Colonic mucosa (tissue), 4 donors: ENCODE results near the gene DBNDD1. TPM values are rescaled to one million over a fixed set of nuclear protein-coding genes. Genes with fewer than 3 reads are reported as not detected.

Experiments
- DNase-seq: peaks from one replicate; pipeline ENCODE4 v3.0.0-alpha.2; 2020
- H3K27ac ChIP-seq: fragments of 200-600 bp; one replicate; pipeline ENCODE4 v1.8.0; 2021
- H3K27me3 ChIP-seq: fragments of 200-600 bp; one replicate; pipeline ENCODE4 v1.8.0; 2021
- H3K36me3 ChIP-seq: fragments of 200-600 bp; one replicate; pipeline ENCODE4 v1.8.0; 2021
- H3K4me1 ChIP-seq: fragments of 200-600 bp; one replicate; pipeline ENCODE4 v1.8.0; 2021; ENCODE audit warnings: mild to moderate bottlenecking
- H3K4me3 ChIP-seq: fragments of 200-600 bp; one replicate; pipeline ENCODE4 v1.8.0; 2021
- H3K9ac ChIP-seq, 2 donors: one replicate each; pipeline ENCODE4 v1.7.0; 2013; ENCODE audit warnings: control low read depth in 2 of 2, low read depth in 2 of 2, low read length in 2 of 2
- H3K9me3 ChIP-seq: fragments of 200-600 bp; one replicate; pipeline ENCODE4 v1.8.0; 2021
- intact Hi-C: fragments of 100-400 bp; cut with DNase I; formaldehyde crosslinking; loops from one replicate; pipeline ENCODE4 v1.14.1; 2022
- total RNA-seq, 2 donors: library from RNA; stranded (reverse); fragmentation: NEBNext Ultra II Directional in 1 of 2; extraction: Animal tissue kit (Norgen Biotek cat#: 25700) in 1 of 2; gene quantifications; one replicate each; pipeline ENCODE4 v1.2.1, GENCODE V29; 2021
- TF ChIP-seq, protein P1 (sequence below): fragments of 200-600 bp; IDR thresholded peaks from one replicate; pipeline ENCODE4 v1.8.0; 2022; ENCODE audit warnings: antibody characterized with exemption, mild to moderate bottlenecking
- donor health status: healthy.
- donor health status: DM: no; HTN: no; CAD: no.
- donor health status: DM: no; HTN: no; CAD: no.

The DBNDD1 gene
- total RNA-seq, 2 donors from 2014 or later = 2.2 to 5.5 TPM

DNA sequence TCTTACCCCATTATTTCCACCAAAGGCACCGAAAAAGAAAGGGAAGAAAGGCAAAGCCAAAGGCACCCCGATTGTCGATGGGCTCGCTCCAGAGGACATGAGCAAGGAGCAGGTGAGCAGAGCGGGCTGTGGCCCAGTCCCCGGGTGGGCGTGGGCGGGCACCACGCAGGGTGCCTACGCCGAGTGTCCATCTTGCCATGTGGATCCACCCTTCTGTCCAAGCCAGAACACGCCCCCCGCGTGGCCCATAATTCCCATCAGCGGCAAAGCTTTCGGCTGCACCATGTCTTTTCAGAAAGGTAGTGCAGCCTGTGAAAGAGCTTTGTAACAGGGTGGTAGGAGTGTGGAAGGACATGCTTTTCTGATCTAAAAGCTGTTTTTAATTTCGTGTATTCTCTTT lies 8.4 kb upstream of the DBNDD1 start:
- Histone ChIP-seq H3K27ac (no peak overlapping the region), H3K9me3 (no peaks in the 10 kb centered on the region), H3K4me3 (no peak overlapping the region), H3K36me3 (no peaks in the 10 kb centered on the region), H3K9ac (no peak overlapping the region), H3K4me1 (no peaks in the 10 kb centered on the region), H3K27me3 (no peaks in the 10 kb centered on the region)
- no peak for DNase-seq
- TF ChIP-seq, protein P1, sequence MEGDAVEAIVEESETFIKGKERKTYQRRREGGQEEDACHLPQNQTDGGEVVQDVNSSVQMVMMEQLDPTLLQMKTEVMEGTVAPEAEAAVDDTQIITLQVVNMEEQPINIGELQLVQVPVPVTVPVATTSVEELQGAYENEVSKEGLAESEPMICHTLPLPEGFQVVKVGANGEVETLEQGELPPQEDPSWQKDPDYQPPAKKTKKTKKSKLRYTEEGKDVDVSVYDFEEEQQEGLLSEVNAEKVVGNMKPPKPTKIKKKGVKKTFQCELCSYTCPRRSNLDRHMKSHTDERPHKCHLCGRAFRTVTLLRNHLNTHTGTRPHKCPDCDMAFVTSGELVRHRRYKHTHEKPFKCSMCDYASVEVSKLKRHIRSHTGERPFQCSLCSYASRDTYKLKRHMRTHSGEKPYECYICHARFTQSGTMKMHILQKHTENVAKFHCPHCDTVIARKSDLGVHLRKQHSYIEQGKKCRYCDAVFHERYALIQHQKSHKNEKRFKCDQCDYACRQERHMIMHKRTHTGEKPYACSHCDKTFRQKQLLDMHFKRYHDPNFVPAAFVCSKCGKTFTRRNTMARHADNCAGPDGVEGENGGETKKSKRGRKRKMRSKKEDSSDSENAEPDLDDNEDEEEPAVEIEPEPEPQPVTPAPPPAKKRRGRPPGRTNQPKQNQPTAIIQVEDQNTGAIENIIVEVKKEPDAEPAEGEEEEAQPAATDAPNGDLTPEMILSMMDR = no peak
- intact Hi-C loops = no loop called here

DNA sequence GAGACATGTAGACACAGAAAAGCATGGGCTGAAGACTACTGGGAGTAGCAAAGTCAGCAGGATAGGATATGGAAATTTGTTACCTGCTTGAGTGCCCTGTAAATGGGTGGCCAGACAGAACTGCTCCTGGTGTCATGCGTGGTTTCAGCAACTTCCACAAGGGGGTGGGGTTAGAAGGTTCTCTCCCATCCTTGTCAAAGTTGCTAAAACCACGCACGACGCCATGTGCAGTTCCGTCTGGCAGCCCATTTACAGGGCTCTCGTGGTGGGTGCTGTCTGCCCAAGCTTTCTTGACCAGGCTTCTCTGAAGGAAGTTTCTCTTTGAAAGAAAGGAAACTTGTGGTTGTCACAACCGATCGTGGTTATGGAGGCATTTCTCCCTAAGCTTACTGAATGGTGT lies 6.9 kb upstream of the DBNDD1 start:
- H3K4me3 ChIP-seq = no peak overlapping the region
- H3K36me3 ChIP-seq = no peaks in the 10 kb centered on the region
- H3K4me1 ChIP-seq = peaks cover 3% of the 10 kb centered on the region
- H3K27ac ChIP-seq = no peak overlapping the region
- H3K9me3 ChIP-seq = no peaks in the 10 kb centered on the region
- no peak overlapping the region for H3K9ac ChIP-seq
- intact Hi-C loops = no loop called here
- TF ChIP-seq, protein P1 = no peak
- DNase-seq = no peak
- H3K27me3 ChIP-seq = no peaks in the 10 kb centered on the region

DNA sequence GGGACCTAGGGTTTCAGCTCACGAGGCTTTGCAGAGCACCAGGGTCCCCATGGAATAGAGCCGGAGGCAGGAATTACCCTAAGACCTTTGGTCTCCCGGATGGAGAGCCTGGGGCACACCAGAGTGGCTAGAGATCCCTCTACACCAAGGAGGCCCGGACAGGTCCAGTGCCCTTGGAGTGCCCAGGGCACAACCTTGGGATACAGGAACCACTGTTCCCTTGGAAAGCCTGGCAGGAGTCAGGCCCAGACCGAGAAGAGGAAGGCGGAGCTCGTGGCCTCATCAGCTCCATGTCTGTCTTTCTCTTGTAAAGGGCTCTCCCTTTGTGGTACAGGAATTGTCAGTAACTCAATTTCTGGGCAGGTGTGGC lies 3.8 kb upstream of the DBNDD1 start:
- peaks cover 3% of the 10 kb centered on the region for H3K4me1 ChIP-seq
- no peaks in the 10 kb centered on the region for H3K36me3 ChIP-seq
- TF ChIP-seq, protein P1 = no peak
- DNase-seq = no peak
- H3K27me3 ChIP-seq = no peaks in the 10 kb centered on the region
- H3K27ac ChIP-seq = no peak overlapping the region
- H3K4me3 ChIP-seq = peak overlapping the region; percentile 85
- no peaks in the 10 kb centered on the region for H3K9me3 ChIP-seq
- intact Hi-C loops = no loop called here
- peak overlapping the region; percentile 72 to 78 for H3K9ac ChIP-seq

DNA sequence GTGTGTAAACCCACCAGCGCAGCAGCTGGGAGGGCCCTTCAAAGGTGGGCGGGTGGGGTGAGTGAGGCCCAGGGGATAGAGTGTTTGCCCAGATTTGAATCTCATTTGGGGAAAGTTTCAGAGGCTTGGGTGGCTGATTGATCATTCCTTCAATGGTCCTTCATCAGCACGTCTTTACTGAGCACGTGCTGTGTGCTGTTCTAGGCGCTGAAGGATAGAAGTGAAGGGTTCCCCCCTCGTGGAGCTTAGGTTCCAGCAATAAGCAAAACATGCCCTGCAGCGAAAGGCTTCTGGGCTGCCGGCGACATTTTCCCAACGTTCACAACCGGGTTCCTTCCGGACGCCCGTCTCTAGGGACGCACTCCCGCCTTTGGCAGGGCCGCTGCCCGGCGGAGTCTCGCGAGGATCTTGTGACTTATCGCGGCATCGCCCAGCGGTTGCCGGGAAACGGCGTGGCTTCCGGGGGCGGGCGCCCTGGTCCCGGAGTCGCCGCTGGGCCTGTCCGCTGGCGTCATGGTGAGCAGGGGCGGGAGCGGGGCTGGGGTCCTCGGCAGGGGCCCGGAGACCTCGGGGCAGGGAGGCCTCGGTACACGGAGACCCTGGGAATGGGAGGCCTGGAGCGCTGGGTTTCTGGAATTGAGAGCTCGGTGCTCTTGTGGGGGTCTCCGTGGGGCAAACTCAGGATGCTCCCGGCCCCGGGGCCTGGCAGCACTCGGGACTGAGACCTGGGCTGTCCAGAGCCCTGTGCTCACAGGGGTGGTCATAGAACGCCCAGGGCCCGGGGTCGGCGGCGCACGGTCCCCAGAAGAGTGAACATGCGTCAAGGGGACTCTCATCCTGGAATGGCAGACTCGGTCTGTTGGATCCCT lies 3.2 kb upstream of the DBNDD1 start:
- Histone ChIP-seq H3K36me3 (no peaks in the 10 kb centered on the region), H3K4me1 (peaks cover 3% of the 10 kb centered on the region), H3K27me3 (no peaks in the 10 kb centered on the region), H3K9ac (peak overlapping the region; percentile 72 to 78), H3K9me3 (no peaks in the 10 kb centered on the region), H3K27ac (peak overlapping the region; percentile 13), H3K4me3 (peak overlapping the region; percentile 85)
- TF ChIP-seq, protein P1 = no peak
- DNase-seq = peak; percentile 95
- intact Hi-C loops = no loop called here

DNA sequence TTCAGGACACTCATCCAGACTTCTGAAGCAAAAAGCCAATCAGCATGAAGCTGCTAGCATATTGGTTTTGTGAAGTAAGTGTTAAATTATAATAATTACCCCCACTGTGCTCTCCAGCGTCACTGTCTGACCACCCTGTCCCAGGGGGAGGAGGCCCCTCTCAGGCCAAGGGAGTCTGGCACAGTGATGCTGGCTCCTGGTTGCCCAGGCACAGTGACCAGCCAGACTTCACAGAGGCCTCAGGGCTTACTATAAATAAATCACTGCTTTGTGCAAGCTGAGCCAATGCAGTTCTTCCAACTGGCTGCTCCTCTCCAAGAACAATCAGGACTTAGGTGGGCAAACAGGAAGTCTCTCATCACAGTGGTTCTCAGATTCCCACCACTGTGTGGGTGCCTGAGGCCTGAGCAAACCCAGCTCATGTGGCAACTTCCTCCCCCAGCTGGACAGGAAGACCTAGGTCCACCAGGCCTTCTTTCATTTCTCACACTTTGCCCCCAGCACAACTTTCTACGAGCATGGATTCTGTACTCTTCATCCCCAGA lies 1.7 kb upstream of the DBNDD1 start:
- no peaks in the 10 kb centered on the region for H3K36me3 ChIP-seq
- peaks cover 3% of the 10 kb centered on the region for H3K4me1 ChIP-seq
- TF ChIP-seq, protein P1 = no peak
- H3K27ac ChIP-seq = no peak overlapping the region
- H3K4me3 ChIP-seq = no peak overlapping the region
- no peaks in the 10 kb centered on the region for H3K27me3 ChIP-seq
- no peak for DNase-seq
- H3K9me3 ChIP-seq = no peaks in the 10 kb centered on the region
- H3K9ac ChIP-seq = no peak overlapping the region
- intact Hi-C loops = no loop called here
